HG02588 (cell line): Measurements from ENCODE around the gene HOXC9.

ENCODE experiments used
- ATAC-seq: cut with Tn5 transposase; IDR thresholded peaks from one replicate; pipeline ENCODE4 v1.9.1; 2021; ENCODE audit warnings: mild to moderate bottlenecking, moderate library complexity; ENCODE audit not compliant: unreplicated experiment

HOXC9 gene

DNA sequence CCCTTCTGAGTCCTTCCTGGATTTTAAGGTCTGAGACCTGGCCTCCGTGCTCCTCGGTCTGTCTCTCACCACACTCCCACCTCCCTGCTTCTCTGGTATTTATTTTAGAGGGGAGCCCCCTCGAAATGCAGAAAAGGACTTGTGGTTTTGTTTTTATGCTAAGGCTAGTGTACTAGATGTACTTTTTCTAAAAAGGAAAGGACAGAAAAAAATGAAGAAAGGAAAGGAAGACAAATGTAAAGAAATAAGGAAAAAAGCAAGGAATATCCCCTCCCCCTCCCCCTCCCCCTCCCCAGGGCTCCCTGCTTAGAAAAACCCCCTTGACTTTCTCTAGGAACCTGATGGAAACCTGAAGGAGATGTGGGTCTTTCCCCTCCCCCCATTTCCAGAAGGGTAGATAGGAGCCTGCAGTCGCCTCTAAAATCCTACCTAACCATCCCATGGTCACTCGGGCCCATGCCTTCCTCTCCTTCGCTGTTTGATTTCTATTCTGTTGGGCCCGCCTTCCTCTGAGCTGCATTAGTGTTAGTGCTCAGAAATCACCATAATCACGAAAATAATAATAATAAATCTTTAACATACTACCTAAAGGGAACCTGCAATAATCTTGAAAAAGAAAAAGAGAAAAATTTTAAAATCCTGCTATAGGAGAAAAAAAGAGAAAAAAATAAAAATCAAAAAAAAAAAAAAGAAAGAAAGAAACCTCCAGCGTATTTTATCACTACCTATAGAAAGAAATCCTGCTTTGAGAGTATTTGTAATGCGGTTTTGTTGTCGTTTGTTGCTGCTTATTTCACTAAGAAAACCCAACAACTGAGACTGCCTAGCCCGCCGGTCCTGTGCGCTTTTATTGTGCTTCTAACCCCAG, 11.9 kb downstream of the HOXC9 start:
- no peak for ATAC-seq

GRCh38 chr12:54012631-54013409, 12.9 kb downstream of the HOXC9 start:
- ATAC-seq = no peak

- no peak for ATAC-seq
Measured at GRCh38 chr12:54014377-54015017, 14.5 kb downstream of the HOXC9 start.

GRCh38 chr12:54015018-54015931, 15.3 kb downstream of the HOXC9 start:
- ATAC-seq = no peak

DNA sequence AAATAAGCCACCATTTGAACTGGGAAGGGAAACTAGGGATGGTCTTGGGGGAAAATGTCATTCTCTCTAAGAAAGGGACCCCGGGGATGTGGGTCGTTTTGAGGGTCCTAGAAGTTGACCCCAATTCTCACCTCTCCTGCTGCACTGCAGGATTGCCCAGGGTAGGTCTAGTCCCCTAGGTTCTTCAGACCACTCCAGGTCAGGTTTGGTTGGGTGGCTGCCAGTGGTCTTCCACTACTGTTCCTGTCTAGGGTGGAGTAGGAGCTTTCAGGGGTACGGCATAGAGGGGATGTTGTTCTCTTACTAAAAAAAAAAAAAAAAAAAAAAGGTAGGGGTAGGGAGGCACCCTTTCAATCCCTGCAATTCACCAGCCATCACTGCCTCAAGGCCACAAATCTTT, 16.1 kb downstream of the HOXC9 start:
- ATAC-seq = no peak

- ATAC-seq = no peak
Measured at GRCh38 chr12:54016478-54016964, 16.6 kb downstream of the HOXC9 start.

- peak; percentile 36 for ATAC-seq
Measured at GRCh38 chr12:54017027-54017788, 17.2 kb downstream of the HOXC9 start.

DNA sequence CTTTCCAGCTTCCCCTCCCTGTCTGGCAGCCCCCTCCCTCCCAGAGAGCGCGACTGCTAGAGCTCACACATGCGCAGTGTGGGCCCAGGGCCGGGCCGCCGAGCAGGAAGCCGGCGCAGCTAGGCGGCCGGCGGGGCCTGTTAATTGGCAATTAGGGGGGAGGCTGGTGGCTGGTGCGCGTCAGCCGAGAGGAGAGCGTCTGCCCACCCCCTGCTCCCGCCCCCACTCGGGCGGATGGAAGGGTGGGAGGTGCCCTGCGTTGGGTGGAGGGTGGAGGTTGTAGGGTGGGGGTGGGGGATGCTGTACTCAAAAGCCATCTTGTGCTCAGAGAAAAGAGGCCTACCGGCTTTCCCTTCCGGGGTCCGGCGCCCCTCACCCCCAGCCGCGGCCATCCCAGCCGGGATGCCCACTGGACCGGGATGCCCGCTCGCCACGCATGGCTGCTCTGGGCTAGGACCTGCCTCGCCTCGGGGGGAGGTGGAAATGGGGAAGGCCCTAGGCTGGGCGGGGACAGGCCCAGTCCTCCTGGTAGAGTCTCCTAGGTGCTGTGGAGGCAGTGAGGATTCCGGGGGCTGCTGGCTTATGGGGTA, 18.0 kb downstream of the HOXC9 start:
- ATAC-seq = peak; percentile 72

- ATAC-seq = no peak
Measured at GRCh38 chr12:54018468-54018984, 18.6 kb downstream of the HOXC9 start.

DNA sequence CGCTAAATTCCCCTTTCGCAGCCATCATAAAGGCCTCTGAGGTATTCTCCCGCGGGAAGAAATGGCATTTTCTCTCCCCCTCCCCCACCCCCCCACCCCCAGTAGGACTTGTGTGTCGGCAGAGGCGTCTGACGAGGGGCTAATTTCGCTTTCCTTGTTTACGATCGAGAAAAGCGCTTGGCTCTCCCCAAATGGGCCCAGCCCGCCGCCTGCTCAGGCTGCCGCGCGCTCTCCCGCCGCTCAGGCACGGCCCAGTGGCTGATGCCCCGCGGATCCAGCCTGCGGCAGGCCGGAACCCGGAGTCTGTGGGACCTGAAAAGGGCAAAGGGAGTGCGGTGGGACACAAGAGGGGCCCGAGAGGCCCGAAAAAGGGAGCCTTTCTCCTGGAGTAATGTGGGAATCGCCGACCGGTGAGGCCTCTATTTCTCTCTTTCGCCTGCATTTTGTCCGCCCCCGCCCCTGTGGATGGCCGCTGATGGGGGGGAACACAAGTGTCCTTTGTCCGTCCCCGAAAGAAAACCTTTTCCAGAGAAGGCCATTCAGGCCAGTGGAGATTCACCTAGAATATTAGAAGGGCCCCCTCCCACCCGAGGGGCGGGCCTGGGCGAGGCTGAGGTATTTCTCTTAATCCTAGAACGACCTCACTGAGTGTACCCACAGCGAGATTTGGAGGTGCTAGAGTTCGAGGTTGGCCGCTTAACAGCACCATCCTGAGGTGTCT, 19.3 kb downstream of the HOXC9 start:
- no peak for ATAC-seq

DNA sequence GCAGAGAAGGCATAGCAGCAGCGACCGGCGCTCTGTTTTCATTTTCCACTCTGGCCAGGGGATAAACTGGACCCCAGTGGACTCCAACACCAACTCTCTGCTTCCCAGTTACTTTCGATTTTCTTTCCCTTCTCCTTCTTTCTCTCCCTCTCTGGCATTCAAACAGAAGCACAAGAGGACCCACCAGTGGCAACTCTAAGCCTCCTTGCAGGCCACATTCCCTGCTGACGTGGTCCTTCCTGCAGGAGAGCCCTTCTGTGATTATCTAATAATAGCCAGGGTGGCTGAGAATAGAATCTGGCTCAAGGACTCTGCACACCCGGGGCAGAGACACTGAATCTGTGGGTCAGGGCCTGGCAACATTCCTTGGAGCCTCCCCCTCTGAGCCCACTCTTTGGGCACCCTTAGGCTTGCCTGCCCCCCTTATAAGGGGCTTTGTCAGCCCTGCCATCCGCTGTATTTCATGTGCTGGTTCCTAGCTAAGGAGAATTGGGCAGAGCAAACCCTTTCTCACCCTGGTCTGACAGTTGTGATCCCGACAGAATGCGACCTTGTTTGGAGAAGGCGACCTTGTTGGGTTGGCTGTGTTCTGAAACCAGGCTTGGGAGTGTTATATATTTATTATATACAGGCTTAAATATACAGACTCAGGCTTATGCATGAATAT, 20.1 kb downstream of the HOXC9 start:
- no peak for ATAC-seq

- no peak for ATAC-seq
Measured at GRCh38 chr12:54020591-54021405, 20.8 kb downstream of the HOXC9 start.

- no peak for ATAC-seq
Measured at GRCh38 chr12:54021432-54022013, 21.6 kb downstream of the HOXC9 start.

- no peak for ATAC-seq
Measured at GRCh38 chr12:54022960-54023884, 23.3 kb downstream of the HOXC9 start.

DNA sequence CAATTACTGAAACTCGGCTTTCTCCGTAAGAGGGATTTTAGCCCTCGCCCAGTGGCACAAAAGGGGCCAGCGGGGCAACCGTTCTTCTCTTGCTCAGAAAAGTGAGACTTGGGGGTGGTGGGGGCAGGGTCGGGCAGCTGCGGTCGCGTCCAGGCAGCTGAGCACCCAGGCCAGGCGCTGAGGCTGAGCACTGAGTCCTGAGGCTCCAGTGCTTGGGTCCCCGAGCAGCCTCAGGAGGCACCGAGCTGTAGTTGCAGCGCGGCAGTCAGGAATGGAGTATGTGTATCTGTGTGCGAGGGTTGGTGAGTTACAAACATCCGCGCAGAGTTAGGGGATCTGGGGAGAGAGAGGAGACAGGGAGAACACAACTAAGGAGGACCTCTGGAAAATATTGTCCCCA, 24.2 kb downstream of the HOXC9 start:
- ATAC-seq = no peak
